Aorta (tissue), 5 donors: ENCODE data around the gene LNPK. TPM values are rescaled to one million over a fixed set of nuclear protein-coding genes. Genes with fewer than 3 reads are reported as not detected.
"Not testable (repeated sequence)": the region's sequence is repeated elsewhere in the genome, so short reads cannot be mapped to it uniquely, and the experiment has no call there.

Source experiments
- ATAC-seq: fragments of 200-7000 bp; cut with Tn5 transposase; one replicate; pipeline ENCODE4 v1.9.1; 2022; ENCODE audit warnings: moderate library complexity; ENCODE audit not compliant: low FRiP score
- DNase-seq, 2 donors: peaks; one replicate each; pipeline ENCODE4 v3.0.0-alpha.2; 2020
- H3K27ac ChIP-seq, 2 donors: one replicate each; pipeline ENCODE4 v1.5.1; 2013; ENCODE audit warnings: low read length in 2 of 2, mild to moderate bottlenecking in 2 of 2, moderate library complexity in 2 of 2, control low read depth in 1 of 2, inconsistent platforms in 1 of 2, low read depth in 1 of 2
- H3K27me3 ChIP-seq, 2 donors: one replicate each; pipeline ENCODE4 v1.6.1; 2013; ENCODE audit warnings: control low read depth in 1 of 2, low read length in 1 of 2, mild to moderate bottlenecking in 1 of 2, moderate library complexity in 1 of 2; ENCODE audit not compliant: insufficient read depth in 2 of 2, control insufficient read depth in 1 of 2
- H3K36me3 ChIP-seq, 2 donors: one replicate each; pipeline ENCODE4 v1.6.1; 2013; ENCODE audit warnings: control low read depth in 1 of 2, low read length in 1 of 2, mild to moderate bottlenecking in 1 of 2; ENCODE audit not compliant: insufficient read depth in 2 of 2, control insufficient read depth in 1 of 2
- H3K4me1 ChIP-seq, 2 donors: one replicate each; pipeline ENCODE4 v1.6.1; 2013; ENCODE audit warnings: low read length in 2 of 2, control low read depth in 1 of 2, mild to moderate bottlenecking in 1 of 2, moderate library complexity in 1 of 2; ENCODE audit not compliant: insufficient read depth in 2 of 2, control insufficient read depth in 1 of 2
- H3K4me3 ChIP-seq, 2 donors: one replicate each; pipeline ENCODE4 v1.5.1; 2013; ENCODE audit warnings: low read length in 2 of 2, control low read depth in 1 of 2, mild to moderate bottlenecking in 1 of 2
- H3K9me3 ChIP-seq: one replicate; pipeline ENCODE4 v1.6.1; 2013; ENCODE audit warnings: mild to moderate bottlenecking, low read length; ENCODE audit not compliant: control insufficient read depth
- WGBS, 2 donors: extraction: QIAGEN DNeasy Blood & Tissue Kit; methylation state at CpG; one replicate each; pipeline ENCODE4 v1.1.7; 2013; 5-methylcytosine and 5-hydroxymethylcytosine counted together
- intact Hi-C, 2 donors: fragments of 100-400 bp; cut with DNase I; formaldehyde crosslinking; loops; one replicate each; pipeline versions ENCODE4 v1.14.2 to v1.15.0; 2022
- polyA plus RNA-seq, 2 donors: library from polyadenylated mRNA; stranded (reverse); fragments of 200-250 nt; gene quantifications; one replicate each; pipeline ENCODE4 v1.2.3, GENCODE V29; 2013
- total RNA-seq, 2 donors: library from RNA; stranded (reverse); fragmentation: NEBNext Ultra II Directional; extraction: Animal tissue kit (Norgen Biotek cat#: 25700); gene quantifications; one replicate each; pipeline ENCODE4 v1.2.1, GENCODE V29; 2021
- donor health status: healthy with polysubstance abuse.
- donor health status: Bipolar disorder and iron deficiency.
- donor health status: DM: no; HTN: no; CAD: no.
- donor health status: DM: no; HTN: no; CAD: no.
- donor health status: DM: yes; HTN: yes; CAD: no.

LNPK gene
- total and polyA plus RNA-seq, 4 donors = 7.0 to 40.7 (median 21.0) TPM

GRCh38 chr2:175987126-175987525 lies 14.9 kb downstream of the LNPK start:
- intact Hi-C loops, H3K36me3 ChIP-seq, ATAC-seq, H3K4me3 ChIP-seq, DNase-seq, H3K27me3 ChIP-seq, H3K4me1 ChIP-seq, H3K27ac ChIP-seq, H3K9me3 ChIP-seq: not testable (repeated sequence)
- WGBS, 2 donors = 97 to 98% methylated on average over 4 of the region's 4 CpGs

DNA sequence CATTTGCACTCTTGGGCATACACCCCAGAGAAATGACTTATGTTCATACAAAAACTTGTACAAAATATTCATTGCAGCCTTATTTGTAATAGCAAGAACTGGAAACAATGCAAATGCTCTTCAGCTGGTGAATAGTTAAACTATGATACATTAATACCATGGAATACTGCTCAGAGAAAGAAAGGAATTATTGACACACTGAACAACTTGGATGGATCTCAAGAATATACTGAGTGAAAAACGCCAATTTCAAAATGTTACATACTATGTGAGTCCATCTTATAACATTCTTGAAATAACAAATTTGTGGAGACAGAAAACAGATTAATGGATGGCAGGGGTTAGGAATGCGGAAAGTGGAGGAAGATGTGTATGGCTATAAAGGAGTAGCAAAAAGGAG lies 17.2 kb downstream of the LNPK start:
- no peak for ATAC-seq
- DNase-seq = no peak
- Histone ChIP-seq H3K27ac (no peak overlapping the region), H3K27me3 (no peaks in the 10 kb centered on the region), H3K9me3 (no peaks in the 10 kb centered on the region), H3K4me1 (peaks cover 0 to 2% of the 10 kb centered on the region in 2 donors), H3K36me3 (peaks cover 0 to 2% of the 10 kb centered on the region in 2 donors), H3K4me3 (no peak overlapping the region)
- intact Hi-C loops = no loop called here
- 83 to 87% methylated on average over 2 of the region's 2 CpGs for WGBS, 2 donors

DNA sequence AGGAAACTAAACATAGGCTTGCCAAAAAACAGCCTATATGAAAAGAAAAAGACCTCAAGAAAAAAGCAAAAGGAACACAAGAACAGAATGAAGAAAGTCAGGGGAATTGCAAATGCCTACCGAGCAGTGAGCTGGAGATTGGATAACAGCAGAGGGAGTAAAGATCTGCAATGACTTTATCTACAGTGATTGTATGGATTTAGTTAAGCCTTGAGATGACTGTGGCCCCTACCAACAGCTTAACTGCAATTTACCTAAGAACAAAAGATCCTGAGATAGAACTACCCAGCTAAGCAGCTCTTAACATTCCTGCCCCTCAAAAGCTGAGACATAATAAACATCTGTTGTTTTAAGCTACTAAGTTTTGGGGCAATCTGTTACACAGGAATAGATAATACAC lies 20.5 kb downstream of the LNPK start:
- Histone ChIP-seq H3K4me1 (peaks cover 0 to 2% of the 10 kb centered on the region in 2 donors), H3K27ac (no peak overlapping the region), H3K27me3 (no peaks in the 10 kb centered on the region), H3K4me3 (no peak overlapping the region), H3K36me3 (peaks cover 0 to 2% of the 10 kb centered on the region in 2 donors), H3K9me3 (no peaks in the 10 kb centered on the region)
- WGBS, 2 donors = 88 to 95% methylated on average over 1 of the region's 1 CpG
- intact Hi-C loops = no loop called here
- no peak for DNase-seq
- ATAC-seq = no peak

- 89 to 96% methylated on average over 2 of the region's 2 CpGs for WGBS, 2 donors
- intact Hi-C loops = no loop called here
Observed at GRCh38 chr2:175976391-175977157, 25.5 kb downstream of the LNPK start.

GRCh38 chr2:175973373-175973772 lies 28.7 kb downstream of the LNPK start:
- intact Hi-C loops = no loop called here
- DNase-seq (no peak), ATAC-seq (no peak)
- Histone ChIP-seq H3K4me3 (no peak overlapping the region), H3K27ac (no peak overlapping the region), H3K4me1 (no peaks in the 10 kb centered on the region), H3K36me3 (no peaks in the 10 kb centered on the region), H3K9me3 (no peaks in the 10 kb centered on the region), H3K27me3 (no peaks in the 10 kb centered on the region)
- WGBS, 2 donors = 97 to 98% methylated on average over 1 of the region's 1 CpG

More at GRCh38 chr2:175976391-175977157, 25.5 kb downstream of the LNPK start:
- Histone ChIP-seq H3K9me3 (no peaks in the 10 kb centered on the region), H3K27me3 (no peaks in the 10 kb centered on the region), H3K36me3 (peaks cover 0 to 2% of the 10 kb centered on the region in 2 donors), H3K4me3 (no peak overlapping the region), H3K27ac (no peak overlapping the region), H3K4me1 (peaks cover 0 to 2% of the 10 kb centered on the region in 2 donors)
- no peak for DNase-seq
- no peak for ATAC-seq

DNA sequence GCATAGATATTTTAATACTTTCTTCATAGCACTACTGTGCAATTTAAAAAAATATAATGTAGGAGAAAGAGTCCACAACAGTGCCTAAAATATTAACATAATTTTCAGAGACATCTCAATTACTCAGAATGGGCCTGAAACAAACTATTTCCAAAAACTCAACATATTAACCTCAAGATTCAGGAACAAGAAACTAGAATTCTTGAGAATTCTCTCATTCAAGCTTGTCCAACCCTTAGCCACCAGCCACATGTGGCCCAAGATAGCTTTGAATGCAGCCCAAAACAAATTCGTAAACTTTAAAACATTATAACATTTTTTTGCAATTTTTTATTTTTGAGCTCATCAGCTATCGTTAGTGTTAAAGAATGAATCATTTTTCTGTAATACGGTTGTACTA lies 35.2 kb downstream of the LNPK start:
- H3K36me3 ChIP-seq = no peaks in the 10 kb centered on the region
- intact Hi-C loops = no loop called here
- H3K9me3 ChIP-seq = no peaks in the 10 kb centered on the region
- H3K27me3 ChIP-seq = no peaks in the 10 kb centered on the region
- 94 to 96% methylated on average over 3 of the region's 3 CpGs for WGBS, 2 donors
- DNase-seq (no peak), ATAC-seq (no peak)
- H3K4me1 ChIP-seq = no peaks in the 10 kb centered on the region
- no peak overlapping the region for H3K27ac ChIP-seq
- H3K4me3 ChIP-seq = no peak overlapping the region

DNA sequence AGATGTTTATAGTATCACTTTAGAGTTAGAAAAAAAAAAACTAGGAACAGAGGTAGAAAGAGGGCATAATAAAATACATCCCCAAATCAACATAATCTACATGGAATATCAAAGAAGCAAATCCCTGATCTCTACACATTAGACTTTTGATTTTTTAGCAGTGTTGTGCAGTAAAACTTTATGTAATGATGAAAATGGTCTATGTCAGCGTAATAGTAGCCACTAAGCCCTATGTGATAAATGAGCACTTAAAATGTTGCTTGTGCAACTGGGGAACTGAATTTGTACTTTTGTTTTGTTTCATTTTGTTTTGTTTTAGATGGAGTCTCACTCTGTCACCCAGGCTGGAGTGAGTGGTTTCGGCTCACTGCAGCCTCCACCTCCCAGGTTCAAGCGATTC lies 36.3 kb downstream of the LNPK start:
- Histone ChIP-seq H3K4me3 (no peak overlapping the region), H3K4me1 (no peaks in the 10 kb centered on the region), H3K27me3 (no peaks in the 10 kb centered on the region), H3K36me3 (no peaks in the 10 kb centered on the region), H3K27ac (no peak overlapping the region), H3K9me3 (no peaks in the 10 kb centered on the region)
- DNase-seq (no peak), ATAC-seq (no peak)
- 97 to 99% methylated on average over 3 of the region's 3 CpGs for WGBS, 2 donors
- intact Hi-C loops = no loop called here

GRCh38 chr2:175964195-175964594 lies 37.9 kb downstream of the LNPK start:
- ATAC-seq = no peak
- WGBS, 2 donors = 95 to 96% methylated on average over 4 of the region's 4 CpGs
- Histone ChIP-seq H3K36me3 (no peaks in the 10 kb centered on the region), H3K27ac (no peak overlapping the region), H3K27me3 (no peaks in the 10 kb centered on the region), H3K4me3 (no peak overlapping the region), H3K9me3 (no peaks in the 10 kb centered on the region), H3K4me1 (no peaks in the 10 kb centered on the region)
- DNase-seq = no peak
- intact Hi-C loops = no loop called here

GRCh38 chr2:175963171-175963570 lies 38.9 kb downstream of the LNPK start:
- H3K4me1 ChIP-seq, DNase-seq, H3K9me3 ChIP-seq, intact Hi-C loops, H3K4me3 ChIP-seq, H3K36me3 ChIP-seq, ATAC-seq, H3K27ac ChIP-seq, H3K27me3 ChIP-seq: not testable (repeated sequence)
- 94 to 97% methylated on average over 2 of the region's 2 CpGs for WGBS, 2 donors
